ENCODE data around the gene BMP7. TPM values are rescaled to one million over a fixed set of nuclear protein-coding genes. Genes with fewer than 3 reads are reported as not detected.
A peak's percentile ranks its signal among the peaks of the same experiment; 100 is the strongest.

The BMP7 gene
- total and polyA plus RNA-seq, 9 of the 15 experiments (the other 6 are each of a cell fraction or from before 2014, with no cell fraction given): 0.18 TPM; not detected in 8

DNA sequence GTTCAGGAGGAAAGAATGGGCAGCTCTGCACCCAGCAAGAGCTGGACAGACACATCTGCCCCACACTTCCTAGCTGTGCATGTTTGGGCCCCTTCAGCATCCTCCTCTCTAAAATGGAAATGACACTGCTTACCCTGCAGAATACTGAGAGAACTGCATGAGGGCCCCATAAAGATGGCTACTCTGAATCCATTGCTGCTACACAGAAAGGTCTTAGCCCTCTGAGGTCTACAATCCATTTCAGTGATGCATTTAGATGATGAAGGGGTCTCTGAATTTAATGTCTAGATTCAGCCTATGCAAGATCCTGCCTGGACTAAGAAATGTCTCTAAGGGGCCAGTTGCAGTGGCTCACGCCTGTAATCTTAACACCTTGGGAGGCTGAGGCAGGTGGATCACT, 11.3 kb downstream of the BMP7 start:
- Histone ChIP-seq H3K9ac (ENCODE audit: insufficient read depth in 1 of 2, low read depth in 2 of 2, low read length in 2 of 2) (no peak overlapping the region), H3K4me1 (replicated peaks in 1 of 2; ENCODE audit: control insufficient read depth in 2 of 2, insufficient read depth in 2 of 2, low read length in 2 of 2) (peaks cover 7 to 12% of the 10 kb centered on the region in 2 experiments; a peak in 2 of 5 replicates), H3K4me3 (no peak overlapping the region), H3K9me1 (ENCODE audit: control insufficient read depth, insufficient read depth, low read length) (no peaks in the 10 kb centered on the region), H4K20me1 (replicated peaks; ENCODE audit: control insufficient read depth, insufficient read depth, low read length) (no peaks in the 10 kb centered on the region), H3K79me2 (ENCODE audit: control insufficient read depth, insufficient read depth, low read length) (no peaks in the 10 kb centered on the region), H3K9me3 (replicated peaks; ENCODE audit: control insufficient read depth, insufficient read depth, low read depth, low read length) (no peaks in the 10 kb centered on the region), H2AFZ (ENCODE audit: low read depth, low read length) (no peak overlapping the region), H3K27ac (ENCODE audit: extremely low read depth, low read depth, low read length) (no peak overlapping the region), H3K4me2 (ENCODE audit: insufficient read depth, low read length) (no peak overlapping the region), H3K36me3 (ENCODE audit: control insufficient read depth, insufficient read depth, low read length) (no peaks in the 10 kb centered on the region), H3K27me3 (ENCODE audit: control insufficient read depth in 2 of 2, insufficient read depth in 2 of 2, low read length in 2 of 2) (peaks cover 18 to 19% of the 10 kb centered on the region in 2 experiments; a peak in 3 of 5 replicates)
- TF ChIP-seq ZBTB11 (CRISPR knock-in tag; IDR thresholded peaks at IDR 0.05) (peak in 1 of 3 experiments; percentile 86; a peak in 2 of 6 replicates), FUS (optimal IDR thresholded peaks at IDR 0.05; ENCODE audit: low read depth, low read length) (no peak)
- DNase-seq (ENCODE audit: extremely low read depth in 1 of 4, low spot score in 3 of 4) (no peak), ATAC-seq (no peak), FAIRE-seq (no peak)
- BruUV-seq (replicated peaks): no TSS peak
- WGBS (ENCODE audit: insufficient coverage, low coverage, missing lambda C conversion rate): 0% methylated on average over 1 of the region's 1 CpG
- intact Hi-C loops (cut with micrococcal nuclease) (no loop called here), in situ Hi-C loops (cut with MboI) (no loop called here)
- ChIA-PET POLR2A (no interaction called here), CTCF (ENCODE audit: low intra/inter-chr PET ratio) (no interaction called here)

All from K562 (cell line).